Gastrocnemius medialis (tissue), 4 donors: ENCODE data around the gene ABCB8. TPM values are rescaled to one million over a fixed set of nuclear protein-coding genes. Genes with fewer than 3 reads are reported as not detected.
A peak's percentile ranks its signal among the peaks of the same experiment; 100 is the strongest.

Experiments used
- ATAC-seq, 2 donors: fragments of 150-250 bp; one replicate each; pipeline ENCODE4 v1.9.1; 2016
- DNase-seq, 2 donors: peaks; one replicate each; pipeline ENCODE4 v3.0.0-alpha.2; 2019
- H3K27ac ChIP-seq, 4 donors: fragments of 200-600 bp; sonication (generic); 1 replicate in 1 of 4; 2 replicates in 3 of 4; pipeline ENCODE4 v1.5.1; 2016 to 2018; ENCODE audit warnings: mild to moderate bottlenecking in 2 of 4, moderate library complexity in 1 of 4
- H3K27me3 ChIP-seq, 3 donors: fragments of 200-600 bp; sonication (generic) in 2 of 3; 1 replicate in 1 of 3; 2 replicates in 2 of 3; pipeline versions ENCODE4 v1.5.1 to v1.6.0; 2016 to 2019; ENCODE audit warnings: mild to moderate bottlenecking in 1 of 3, moderate library complexity in 1 of 3
- H3K36me3 ChIP-seq, 2 donors: fragments of 200-600 bp; sonication (generic) in 1 of 2; one replicate each; pipeline ENCODE4 v1.5.1; 2017 to 2018
- H3K4me1 ChIP-seq, 2 donors: fragments of 200-600 bp; sonication (generic) in 1 of 2; one replicate each; pipeline ENCODE4 v1.5.1; 2016 to 2017; ENCODE audit warnings: mild to moderate bottlenecking in 2 of 2
- H3K4me3 ChIP-seq, 4 donors: fragments of 200-600 bp; sonication (generic) in 3 of 4; 1 replicate in 1 of 4; 2 replicates in 3 of 4; pipeline ENCODE4 v1.5.1; 2016 to 2019; ENCODE audit warnings: mild to moderate bottlenecking in 2 of 4
- H3K9me3 ChIP-seq, 3 donors: fragments of 200-600 bp; sonication (generic) in 2 of 3; 1 replicate in 1 of 3; 2 replicates in 2 of 3; pipeline ENCODE4 v1.5.1; 2016 to 2019
- POLR2A ChIP-seq, 2 donors: fragments of 450-650 bp; IDR thresholded peaks; one replicate each; pipeline ENCODE4 v1.6.1; 2017; ENCODE audit warnings: antibody characterized with exemption in 2 of 2, mild to moderate bottlenecking in 2 of 2, moderate library complexity in 2 of 2
- in situ Hi-C, 4 donors: fragments of 200-750 bp; cut with MboI; loops; one replicate each; pipeline versions ENCODE4 v1.15.0 to v1.8.0; 2017; ENCODE audit warnings: low sequenced_read_pairs in 4 of 4
- intact Hi-C: fragments of 100-400 bp; cut with DNase I; formaldehyde crosslinking; loops from one replicate; pipeline ENCODE4 v1.15.1; 2023; ENCODE audit warnings: low total_unique reads
- total RNA-seq, 4 donors: library from RNA; depleted of rRNA; stranded (reverse); fragments of >200 nt; gene quantifications; one replicate each; pipeline versions ENCODE4 v1.1.0 to v1.2.3, GENCODE V29; 2016
- TF ChIP-seq, protein P1 (sequence below), 5 experiments: fragments of 450-650 bp in 3 of 5; fragments of 200-600 bp in 2 of 5; sonication (generic) in 2 of 5; IDR thresholded peaks in 4 of 5; conservative IDR thresholded peaks in 1 of 5; 1 replicate in 4 of 5; 2 replicates in 1 of 5; pipeline ENCODE4 v1.5.1; 2016 to 2019; ENCODE audit warnings: antibody characterized with exemption in 5 of 5, mild to moderate bottlenecking in 3 of 5, moderate library complexity in 3 of 5

The ABCB8 gene
- total RNA-seq, 4 donors from 2014 or later = 10.4 to 25.7 (median 16.2) TPM

DNA sequence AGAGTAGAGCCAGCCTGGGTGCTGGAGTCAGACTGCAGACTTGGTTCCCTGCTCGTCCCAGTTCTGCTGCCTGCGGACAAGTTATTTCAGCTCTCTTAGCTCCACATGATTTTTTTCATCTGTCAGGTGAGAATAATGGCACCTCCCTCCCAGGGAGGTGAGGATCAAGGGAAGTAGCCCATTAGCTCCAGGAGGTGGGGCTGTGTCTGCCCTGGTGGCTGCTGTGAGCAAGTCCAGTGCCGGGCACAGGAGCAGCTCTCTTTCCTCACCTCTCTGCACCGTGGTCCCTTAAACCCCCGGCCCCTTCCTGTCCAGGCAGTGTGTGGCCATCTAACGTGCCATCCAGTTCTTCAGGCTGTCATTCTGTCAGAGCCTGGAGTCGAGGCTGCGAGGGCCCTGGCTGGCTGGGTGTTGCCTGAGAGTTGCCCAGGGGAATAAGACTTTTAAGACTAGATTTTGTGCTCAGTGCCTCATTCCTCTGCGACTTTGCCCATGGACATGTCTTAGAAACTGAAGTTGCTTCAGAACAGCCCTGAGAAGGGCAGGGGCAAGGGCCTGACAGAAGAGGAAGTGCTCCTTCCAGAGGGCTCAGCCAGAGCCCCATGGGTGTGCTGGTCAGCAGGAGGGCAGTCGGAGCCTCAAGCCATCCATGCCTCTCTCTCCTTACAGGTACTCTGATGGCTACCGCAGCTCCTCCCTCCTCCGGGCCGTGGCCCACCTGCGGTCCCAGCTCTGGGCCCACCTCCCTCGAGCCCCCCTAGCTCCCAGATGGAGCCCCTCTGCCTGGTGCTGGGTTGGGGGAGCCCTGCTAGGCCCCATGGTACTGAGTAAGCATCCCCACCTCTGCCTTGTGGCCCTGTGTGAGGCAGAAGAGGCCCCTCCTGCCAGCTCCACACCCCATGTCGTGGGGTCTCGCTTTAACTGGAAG, 5.0 kb downstream of the ABCB8 start:
- in situ Hi-C loops (loop anchor here in 1 of 4 donors (10.0 kb wide), 1 partner anchor 72 kb away; no protein-coding TSS in a partner anchor), intact Hi-C loops (no loop called here)
- H3K36me3 ChIP-seq = peaks cover 0 to 22% of the 10 kb centered on the region in 2 donors
- no peak for DNase-seq
- no peaks in the 10 kb centered on the region for H3K27me3 ChIP-seq
- peaks cover 19 to 23% of the 10 kb centered on the region in 2 donors for H3K4me1 ChIP-seq
- H3K27ac ChIP-seq = no peak overlapping the region
- TF ChIP-seq POLR2A (IDR thresholded peaks at IDR 0.05) = no peak
- TF ChIP-seq, protein P1, sequence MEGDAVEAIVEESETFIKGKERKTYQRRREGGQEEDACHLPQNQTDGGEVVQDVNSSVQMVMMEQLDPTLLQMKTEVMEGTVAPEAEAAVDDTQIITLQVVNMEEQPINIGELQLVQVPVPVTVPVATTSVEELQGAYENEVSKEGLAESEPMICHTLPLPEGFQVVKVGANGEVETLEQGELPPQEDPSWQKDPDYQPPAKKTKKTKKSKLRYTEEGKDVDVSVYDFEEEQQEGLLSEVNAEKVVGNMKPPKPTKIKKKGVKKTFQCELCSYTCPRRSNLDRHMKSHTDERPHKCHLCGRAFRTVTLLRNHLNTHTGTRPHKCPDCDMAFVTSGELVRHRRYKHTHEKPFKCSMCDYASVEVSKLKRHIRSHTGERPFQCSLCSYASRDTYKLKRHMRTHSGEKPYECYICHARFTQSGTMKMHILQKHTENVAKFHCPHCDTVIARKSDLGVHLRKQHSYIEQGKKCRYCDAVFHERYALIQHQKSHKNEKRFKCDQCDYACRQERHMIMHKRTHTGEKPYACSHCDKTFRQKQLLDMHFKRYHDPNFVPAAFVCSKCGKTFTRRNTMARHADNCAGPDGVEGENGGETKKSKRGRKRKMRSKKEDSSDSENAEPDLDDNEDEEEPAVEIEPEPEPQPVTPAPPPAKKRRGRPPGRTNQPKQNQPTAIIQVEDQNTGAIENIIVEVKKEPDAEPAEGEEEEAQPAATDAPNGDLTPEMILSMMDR (IDR thresholded peaks at IDR 0.05 in 4 of 5, conservative IDR thresholded peaks at IDR 0.05 in 1 of 5) = no peak
- ATAC-seq = no peak
- no peaks in the 10 kb centered on the region for H3K9me3 ChIP-seq
- H3K4me3 ChIP-seq = no peak overlapping the region

DNA sequence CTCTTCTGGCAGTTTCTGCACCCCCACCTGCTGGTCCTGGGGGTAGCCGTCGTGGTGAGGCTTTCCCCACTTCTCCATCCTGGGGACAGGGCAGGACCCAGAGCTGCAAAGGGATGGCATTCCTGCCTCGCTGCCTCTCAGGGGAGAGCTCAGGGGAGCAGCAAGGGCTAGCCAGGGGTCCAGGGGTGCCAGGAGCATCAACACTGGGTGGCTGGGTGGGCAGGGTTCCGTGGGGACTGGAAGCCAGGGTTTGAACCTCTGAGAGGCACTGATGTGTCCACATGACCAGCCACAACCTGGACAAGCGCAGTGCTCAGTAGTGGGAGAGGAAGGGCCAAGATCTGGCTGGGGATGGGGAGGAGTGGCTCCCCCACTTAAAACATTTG, 5.6 kb downstream of the ABCB8 start:
- Histone ChIP-seq H3K9me3 (no peaks in the 10 kb centered on the region), H3K4me1 (peaks cover 18 to 23% of the 10 kb centered on the region in 2 donors), H3K27me3 (no peaks in the 10 kb centered on the region), H3K36me3 (peaks cover 0 to 22% of the 10 kb centered on the region in 2 donors), H3K4me3 (no peak overlapping the region), H3K27ac (no peak overlapping the region)
- intact Hi-C loops = no loop called here
- DNase-seq (no peak), ATAC-seq (no peak)
- in situ Hi-C loops = loop anchor here in 1 of 4 donors (10.0 kb wide), 1 partner anchor 71 kb away; no protein-coding TSS in a partner anchor
- no peak for TF ChIP-seq POLR2A (IDR thresholded peaks at IDR 0.05)
- TF ChIP-seq, protein P1 (IDR thresholded peaks at IDR 0.05 in 4 of 5, conservative IDR thresholded peaks at IDR 0.05 in 1 of 5) = no peak

GRCh38 chr7:151034312-151035025, 6.2 kb downstream of the ABCB8 start:
- Histone ChIP-seq H3K4me3 (no peak overlapping the region), H3K27ac (peak overlapping the region in 3 of 4 donors; percentile 36 to 61 (median 44)), H3K4me1 (peaks cover 15 to 20% of the 10 kb centered on the region in 2 donors), H3K36me3 (peaks cover 0 to 22% of the 10 kb centered on the region in 2 donors), H3K27me3 (no peaks in the 10 kb centered on the region), H3K9me3 (no peaks in the 10 kb centered on the region)
- in situ Hi-C loops = loop anchor here in 1 of 4 donors (10.0 kb wide), 1 partner anchor 70 kb away; no protein-coding TSS in a partner anchor
- ATAC-seq = peak in 1 of 2 donors; percentile 10
- DNase-seq = no peak
- intact Hi-C loops = no loop called here
- TF ChIP-seq, protein P1 (IDR thresholded peaks at IDR 0.05 in 4 of 5, conservative IDR thresholded peaks at IDR 0.05 in 1 of 5) = no peak
- TF ChIP-seq POLR2A (IDR thresholded peaks at IDR 0.05) = no peak

GRCh38 chr7:151035026-151035717, 6.9 kb downstream of the ABCB8 start:
- intact Hi-C loops (no loop called here), in situ Hi-C loops (loop anchor here in 1 of 4 donors (10.0 kb wide), 1 partner anchor 70 kb away; no protein-coding TSS in a partner anchor)
- TF ChIP-seq, protein P1 (IDR thresholded peaks at IDR 0.05 in 4 of 5, conservative IDR thresholded peaks at IDR 0.05 in 1 of 5) = no peak
- no peak for TF ChIP-seq POLR2A (IDR thresholded peaks at IDR 0.05)
- Histone ChIP-seq H3K36me3 (peaks cover 0 to 22% of the 10 kb centered on the region in 2 donors), H3K9me3 (no peaks in the 10 kb centered on the region), H3K4me1 (peaks cover 13% of the 10 kb centered on the region in 2 donors), H3K27ac (peak overlapping the region in 3 of 4 donors; percentile 36 to 61 (median 44)), H3K4me3 (no peak overlapping the region), H3K27me3 (no peaks in the 10 kb centered on the region)
- peak; percentile 27 to 64 for ATAC-seq
- peak in 1 of 2 donors; percentile 40 for DNase-seq
